CD14-positive monocyte (primary cell): Measurements from ENCODE around the gene PLEKHN1. TPM values are rescaled to one million over a fixed set of nuclear protein-coding genes. Genes with fewer than 3 reads are reported as not detected.

ENCODE experiments used
- DNase-seq, 3 donors: peaks; one replicate each; pipeline ENCODE4 v3.0.0-alpha.2; 2011 to 2022
- H2AFZ ChIP-seq: 2 replicates; pipeline ENCODE4 v1.6.0; 2012; ENCODE audit warnings: mild to moderate bottlenecking, low read depth, low read length, inconsistent platforms; ENCODE audit not compliant: insufficient read depth, poor library complexity, severe bottlenecking
- H3K27ac ChIP-seq, 2 donors: 1 replicate in 1 of 2; 2 replicates in 1 of 2; pipeline ENCODE4 v1.5.1; 2012 to 2013; ENCODE audit warnings: low read length in 2 of 2, control low read depth in 1 of 2, inconsistent platforms in 1 of 2, low read depth in 1 of 2, mild to moderate bottlenecking in 1 of 2
- H3K27me3 ChIP-seq, 2 donors: one replicate each; pipeline versions ENCODE4 v1.6.0 to v1.6.1; 2011 to 2013; ENCODE audit warnings: low read length in 2 of 2; ENCODE audit not compliant: control insufficient read depth in 2 of 2, insufficient read depth in 2 of 2
- H3K36me3 ChIP-seq, 2 donors: replicated peaks in 1 of 2; 1 replicate in 1 of 2; 2 replicates in 1 of 2; pipeline versions ENCODE4 v1.5.1 to v1.6.1; 2012 to 2013; ENCODE audit warnings: low read length in 2 of 2, control low read depth in 1 of 2, inconsistent platforms in 1 of 2, mild to moderate bottlenecking in 1 of 2; ENCODE audit not compliant: insufficient read depth in 2 of 2, control insufficient read depth in 1 of 2
- H3K4me1 ChIP-seq, 2 donors: 1 replicate in 1 of 2; 2 replicates in 1 of 2; pipeline versions ENCODE4 v1.5.1 to v1.6.1; 2012 to 2013; ENCODE audit warnings: low read length in 2 of 2, control low read depth in 1 of 2, inconsistent platforms in 1 of 2, mild to moderate bottlenecking in 1 of 2, moderate library complexity in 1 of 2; ENCODE audit not compliant: insufficient read depth in 2 of 2, control insufficient read depth in 1 of 2
- H3K4me2 ChIP-seq: replicated peaks from 2 replicates; pipeline ENCODE3; 2012; ENCODE audit warnings: low read length, moderate library complexity, mild to moderate bottlenecking; ENCODE audit not compliant: poor library complexity, severe bottlenecking; ENCODE audit errors: extremely low read depth
- H3K4me3 ChIP-seq, 3 experiments: fragments of 200-600 bp in 1 of 3; sonication (generic) in 1 of 3; replicated peaks in 1 of 3; 1 replicate in 2 of 3; 2 replicates in 1 of 3; pipeline ENCODE4 v1.5.1; 2011 to 2013; ENCODE audit warnings: low read length in 3 of 3, mild to moderate bottlenecking in 3 of 3, control low read depth in 2 of 3, low read depth in 2 of 3, inconsistent platforms in 1 of 3, moderate library complexity in 1 of 3
- H3K79me2 ChIP-seq: 2 replicates; pipeline ENCODE4 v1.6.0; 2012; ENCODE audit warnings: mild to moderate bottlenecking, control low read depth, inconsistent platforms, low read length, moderate library complexity; ENCODE audit not compliant: insufficient read depth
- H3K9ac ChIP-seq: 2 replicates; pipeline ENCODE4 v1.6.0; 2017; ENCODE audit warnings: low read length, mild to moderate bottlenecking; ENCODE audit not compliant: insufficient read depth, poor library complexity, severe bottlenecking
- H3K9me3 ChIP-seq, 2 donors: replicated peaks in 1 of 2; 1 replicate in 1 of 2; 2 replicates in 1 of 2; pipeline versions ENCODE4 v1.5.1 to v1.6.1; 2012 to 2013; ENCODE audit warnings: low read length in 2 of 2, control low read depth in 1 of 2; ENCODE audit not compliant: control insufficient read depth in 1 of 2, insufficient read depth in 1 of 2
- H4K20me1 ChIP-seq: 2 replicates; pipeline ENCODE4 v1.6.0; 2012; ENCODE audit warnings: mild to moderate bottlenecking, low read length, control low read depth, moderate library complexity; ENCODE audit not compliant: insufficient read depth
- H3K27ac Mint-ChIP-seq, 7 donors: one replicate each; pipeline ENCODE4 v1.8.0; 2020; ENCODE audit warnings: mild to moderate bottlenecking in 7 of 7, mixed read lengths in 7 of 7, moderate library complexity in 6 of 7, inconsistent platforms in 2 of 7
- H3K27me3 Mint-ChIP-seq, 3 donors: one replicate each; pipeline ENCODE4 v1.8.0; 2021 to 2022; ENCODE audit warnings: low read depth in 3 of 3, mild to moderate bottlenecking in 3 of 3, mixed read lengths in 3 of 3, moderate library complexity in 3 of 3, inconsistent platforms in 1 of 3
- H3K36me3 Mint-ChIP-seq, 2 donors: one replicate each; pipeline ENCODE4 v1.8.0; 2020; ENCODE audit warnings: mixed read lengths in 2 of 2, inconsistent platforms in 1 of 2, mild to moderate bottlenecking in 1 of 2
- H3K4me1 Mint-ChIP-seq: one replicate; pipeline ENCODE4 v1.8.0; 2020; ENCODE audit warnings: mild to moderate bottlenecking, mixed read lengths
- H3K4me3 Mint-ChIP-seq, 2 donors: one replicate each; pipeline ENCODE4 v1.8.0; 2020; ENCODE audit warnings: mild to moderate bottlenecking in 2 of 2, mixed read lengths in 2 of 2, moderate library complexity in 1 of 2
- H3K9me3 Mint-ChIP-seq, 7 donors: one replicate each; pipeline ENCODE4 v1.8.0; 2020 to 2022; ENCODE audit warnings: mixed read lengths in 7 of 7, mild to moderate bottlenecking in 6 of 7, moderate library complexity in 6 of 7, inconsistent platforms in 2 of 7
- CTCF ChIP-seq: fragments of 200-600 bp; IDR thresholded peaks from one replicate; pipeline ENCODE4 v1.8.0; 2022; ENCODE audit warnings: antibody characterized with exemption, mild to moderate bottlenecking
- WGBS: methylation state at CpG from one replicate; pipeline ENCODE4 v1.1.5; 2013; ENCODE audit warnings: missing lambda C conversion rate; ENCODE audit not compliant: insufficient coverage; 5-methylcytosine and 5-hydroxymethylcytosine counted together
- intact Hi-C, 2 donors: fragments of 100-400 bp; cut with micrococcal nuclease; formaldehyde crosslinking; loops; one replicate each; pipeline versions ENCODE4 v1.15.0 to v1.15.1; 2023
- polyA plus RNA-seq, 3 donors: library from polyadenylated mRNA; depleted of rRNA in 1 of 3; unstranded in 2 of 3; stranded (reverse) in 1 of 3; fragments of 300-500 nt in 2 of 3; fragments of >200 nt in 1 of 3; fragmentation: Illumina TruSeq in 2 of 3; gene quantifications; 1 replicate in 2 of 3; 2 replicates in 1 of 3; pipeline ENCODE4 v1.2.3, GENCODE V29; 2012 to 2021

The PLEKHN1 gene
- polyA plus RNA-seq, 3 donors = 0.21 to 1.5 (median 0.62) TPM

GRCh38 chr1:931380-932172 lies 34.7 kb upstream of the PLEKHN1 start:
- Histone ChIP-seq H3K36me3 (no peaks in the 10 kb centered on the region), H3K4me2 (no peak overlapping the region), H3K9ac (no peak overlapping the region), H3K79me2 (no peaks in the 10 kb centered on the region), H2AFZ (no peak overlapping the region), H3K27ac (no peak overlapping the region), H3K27me3 (peaks cover 11 to 47% of the 10 kb centered on the region in 2 donors), H3K9me3 (no peaks in the 10 kb centered on the region), H4K20me1 (no peaks in the 10 kb centered on the region), H3K4me3 (no peak overlapping the region), H3K4me1 (no peaks in the 10 kb centered on the region)
- Mint-ChIP-seq H3K9me3 (peaks cover 0 to 6% (median 0%) of the 10 kb centered on the region in 7 donors), H3K4me1 (no peaks in the 10 kb centered on the region), H3K27ac (no peak overlapping the region), H3K4me3 (no peak overlapping the region), H3K36me3 (no peaks in the 10 kb centered on the region), H3K27me3 (peaks cover 30 to 69% (median 41%) of the 10 kb centered on the region in 3 donors)
- no peak for TF ChIP-seq CTCF
- 72% methylated on average over 11 of the region's 15 CpGs for WGBS
- no peak for DNase-seq
- intact Hi-C loops = no loop called here

GRCh38 chr1:932173-932510 lies 34.1 kb upstream of the PLEKHN1 start:
- Histone ChIP-seq H3K27me3 (peaks cover 9 to 47% of the 10 kb centered on the region in 2 donors), H3K4me2 (no peak overlapping the region), H3K9me3 (no peaks in the 10 kb centered on the region), H4K20me1 (no peaks in the 10 kb centered on the region), H3K4me1 (no peaks in the 10 kb centered on the region), H2AFZ (no peak overlapping the region), H3K9ac (no peak overlapping the region), H3K4me3 (no peak overlapping the region), H3K79me2 (no peaks in the 10 kb centered on the region), H3K27ac (no peak overlapping the region), H3K36me3 (no peaks in the 10 kb centered on the region)
- Mint-ChIP-seq H3K27me3 (peaks cover 24 to 69% (median 39%) of the 10 kb centered on the region in 3 donors), H3K36me3 (no peaks in the 10 kb centered on the region), H3K4me3 (no peak overlapping the region), H3K9me3 (peaks cover 0 to 6% (median 0%) of the 10 kb centered on the region in 7 donors), H3K27ac (no peak overlapping the region), H3K4me1 (no peaks in the 10 kb centered on the region)
- intact Hi-C loops = no loop called here
- DNase-seq = no peak
- TF ChIP-seq CTCF = no peak
- WGBS = 90% methylated on average over 16 of the region's 16 CpGs
